Inflammatory macrophage treated with lipopolysaccharide for 1 hour (primary cell): Measurements from ENCODE around the gene RFX3.
A peak's percentile ranks its signal among the peaks of the same experiment; 100 is the strongest.

ENCODE experiments used
- DNase-seq, 2 donors: peaks; one replicate each; pipeline ENCODE4 v3.0.0-alpha.2; 2020 to 2022

Gene RFX3

DNA sequence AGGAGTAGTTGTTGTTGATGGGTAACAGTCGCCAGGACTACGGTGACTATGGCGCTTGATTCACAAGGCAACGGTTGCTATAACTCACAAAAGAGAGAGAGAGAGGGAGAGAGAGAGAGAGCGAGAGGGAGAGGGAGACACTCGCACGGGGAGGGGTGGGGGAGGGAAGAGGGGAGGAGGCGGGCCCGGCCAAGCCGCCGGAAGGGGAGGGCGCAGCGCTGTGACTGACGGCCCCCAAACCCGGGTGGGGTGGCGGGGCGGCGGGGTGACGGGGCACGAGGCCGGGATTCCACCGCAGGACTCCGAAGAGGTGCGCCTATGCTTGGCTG lies at the start of gene RFX3:
Gene RFX3, minus strand, starts transcription at position 166 of the 329 bp plus-strand sequence. CDS start 130,413 bp downstream, outside the sequence.
- peak; percentile 86 to 90 for DNase-seq

DNA sequence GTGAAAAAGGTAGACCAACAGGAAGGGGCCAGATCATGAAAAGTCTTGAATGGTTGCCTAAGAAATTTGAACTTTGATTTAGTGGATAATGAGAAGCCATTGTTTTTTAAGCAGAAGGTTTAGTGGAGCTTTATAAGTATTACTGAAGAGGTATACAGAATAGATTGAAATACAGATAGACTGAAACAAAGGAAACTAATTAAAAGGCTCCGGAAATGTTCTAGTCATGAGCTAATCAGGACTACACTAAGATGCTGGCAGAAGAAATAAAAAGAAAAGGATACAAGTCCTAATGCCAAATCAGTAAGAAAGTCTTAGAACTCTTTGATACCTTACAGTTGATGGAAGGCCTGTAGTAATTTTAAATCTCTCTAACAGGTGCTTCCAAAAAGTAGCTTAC lies 45.7 kb upstream of the RFX3 start:
- DNase-seq = no peak

DNA sequence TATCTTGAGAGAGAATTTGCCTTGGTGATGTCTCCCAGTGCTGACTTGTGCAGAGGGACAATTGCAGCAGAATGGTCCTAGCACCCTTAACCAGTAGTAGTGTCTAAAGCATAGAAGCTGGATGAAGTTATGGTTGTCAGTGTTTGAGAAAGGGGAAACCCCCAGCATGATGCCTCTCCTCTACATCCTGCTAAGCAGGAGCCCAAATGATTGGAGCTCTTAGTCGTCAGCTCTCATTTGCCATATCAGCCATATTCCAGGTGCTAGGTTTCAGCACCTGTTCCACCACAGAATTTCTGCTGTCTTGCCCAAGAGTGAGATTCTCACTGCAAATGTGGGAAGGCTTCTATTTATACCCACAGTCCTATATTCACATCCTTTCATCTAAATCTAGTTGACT lies 43.7 kb upstream of the RFX3 start:
- no peak for DNase-seq

DNA sequence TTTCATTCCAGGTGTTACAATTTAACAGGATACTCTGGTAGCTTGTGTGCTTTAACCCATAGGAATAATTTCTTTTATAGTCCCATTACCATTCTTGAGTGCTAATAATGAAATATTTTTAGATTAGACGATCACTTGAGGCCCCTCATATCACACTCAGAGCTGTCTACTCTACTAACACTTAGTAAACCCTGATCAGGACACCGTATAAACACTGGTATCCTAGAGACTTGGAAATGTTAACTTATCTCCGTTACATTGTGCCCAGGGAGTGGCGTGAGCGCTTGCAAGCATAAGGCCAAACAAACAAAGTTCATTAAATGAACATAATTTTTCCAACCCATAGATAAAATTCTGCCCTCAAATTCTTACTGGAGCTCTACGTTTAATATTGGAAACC lies 42.2 kb upstream of the RFX3 start:
- DNase-seq = no peak

DNA sequence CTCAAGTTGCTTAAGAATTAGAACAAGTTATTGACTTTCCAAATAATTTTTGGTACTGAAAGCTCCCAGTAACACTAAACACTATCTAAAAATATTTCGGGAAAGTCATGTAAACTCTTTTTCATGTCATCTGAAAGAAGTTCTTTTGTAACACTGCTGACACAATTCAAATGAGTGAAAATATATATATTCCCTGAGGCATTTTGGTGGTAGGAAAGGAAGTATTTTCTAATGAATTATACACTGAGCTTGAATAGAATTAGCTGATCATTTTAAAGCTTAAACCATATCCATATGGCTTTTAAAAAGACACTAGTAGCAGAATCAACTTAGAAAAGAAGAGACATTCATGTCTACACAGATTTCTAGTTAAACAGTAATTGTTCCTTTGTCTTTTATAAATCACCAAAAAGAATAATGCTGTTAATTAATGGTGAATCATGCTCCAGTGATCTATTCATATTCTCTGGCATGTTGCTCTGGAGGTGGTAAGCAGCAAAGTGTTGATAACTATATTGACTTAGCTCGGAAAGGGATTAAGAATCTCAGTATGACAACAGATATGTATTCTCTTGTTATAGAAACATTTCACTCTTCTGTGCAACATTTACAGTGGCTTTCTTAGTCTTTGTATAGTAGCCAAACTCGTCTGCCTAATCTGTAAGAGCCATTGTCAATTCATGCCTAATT lies 27.4 kb upstream of the RFX3 start:
- DNase-seq = no peak

DNA sequence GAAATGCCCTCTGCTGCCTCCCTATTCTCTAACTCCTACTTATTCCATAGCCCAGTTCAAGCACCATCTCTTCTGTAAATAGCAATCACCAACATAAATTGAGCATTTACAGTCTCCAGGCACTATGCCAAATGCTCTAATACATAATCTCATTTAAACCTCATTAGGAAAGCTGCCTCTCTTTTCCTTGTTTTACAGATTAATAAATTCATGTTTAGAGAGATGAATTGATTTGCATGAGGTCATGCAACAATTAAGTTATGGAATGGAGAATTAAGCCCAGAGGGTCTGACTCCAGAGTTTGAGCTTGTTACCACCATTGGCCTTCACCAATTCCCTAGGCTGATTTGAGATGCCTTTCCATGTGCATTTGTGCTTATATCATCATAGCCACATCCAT lies 23.4 kb upstream of the RFX3 start:
- DNase-seq = no peak

DNA sequence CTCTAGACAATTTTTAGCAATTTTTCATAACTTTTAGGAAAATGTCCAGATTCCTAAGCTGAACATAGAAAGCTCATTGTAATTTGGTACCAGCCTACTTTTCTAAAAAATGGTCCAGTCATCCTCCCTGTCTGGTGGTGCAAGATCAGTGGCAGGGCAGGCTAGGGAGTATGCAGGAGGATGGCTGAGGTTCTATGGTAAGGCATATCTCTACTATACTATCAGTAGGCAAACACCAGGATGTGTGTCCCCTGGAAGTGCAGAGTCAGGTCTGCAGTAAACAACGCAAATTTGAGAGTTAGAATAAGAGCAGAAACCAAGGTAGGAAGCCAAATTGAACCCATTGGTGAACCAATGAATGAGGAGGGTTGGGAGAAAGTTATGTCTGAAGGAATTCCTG lies 22.8 kb upstream of the RFX3 start:
- DNase-seq = no peak

DNA sequence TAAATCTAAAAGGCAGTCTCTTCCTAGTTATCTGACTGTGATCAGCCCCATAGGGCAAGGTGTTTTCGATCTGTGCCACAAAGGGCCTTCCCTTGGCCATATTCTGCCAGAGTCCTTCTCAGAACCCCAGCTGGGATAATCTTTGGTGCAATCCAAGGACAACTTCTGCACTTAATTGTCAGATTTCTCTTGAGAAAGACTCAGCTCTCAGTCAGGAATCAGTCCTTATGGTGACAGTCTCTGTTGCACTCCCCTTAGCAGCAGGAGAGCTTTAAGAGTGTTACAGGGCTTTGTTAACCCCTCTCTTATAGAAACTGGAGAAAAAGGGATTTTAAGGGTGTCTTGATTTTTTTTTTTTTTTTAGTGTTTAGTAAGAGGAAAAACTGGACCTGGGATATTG lies 15.4 kb upstream of the RFX3 start:
- no peak for DNase-seq

DNA sequence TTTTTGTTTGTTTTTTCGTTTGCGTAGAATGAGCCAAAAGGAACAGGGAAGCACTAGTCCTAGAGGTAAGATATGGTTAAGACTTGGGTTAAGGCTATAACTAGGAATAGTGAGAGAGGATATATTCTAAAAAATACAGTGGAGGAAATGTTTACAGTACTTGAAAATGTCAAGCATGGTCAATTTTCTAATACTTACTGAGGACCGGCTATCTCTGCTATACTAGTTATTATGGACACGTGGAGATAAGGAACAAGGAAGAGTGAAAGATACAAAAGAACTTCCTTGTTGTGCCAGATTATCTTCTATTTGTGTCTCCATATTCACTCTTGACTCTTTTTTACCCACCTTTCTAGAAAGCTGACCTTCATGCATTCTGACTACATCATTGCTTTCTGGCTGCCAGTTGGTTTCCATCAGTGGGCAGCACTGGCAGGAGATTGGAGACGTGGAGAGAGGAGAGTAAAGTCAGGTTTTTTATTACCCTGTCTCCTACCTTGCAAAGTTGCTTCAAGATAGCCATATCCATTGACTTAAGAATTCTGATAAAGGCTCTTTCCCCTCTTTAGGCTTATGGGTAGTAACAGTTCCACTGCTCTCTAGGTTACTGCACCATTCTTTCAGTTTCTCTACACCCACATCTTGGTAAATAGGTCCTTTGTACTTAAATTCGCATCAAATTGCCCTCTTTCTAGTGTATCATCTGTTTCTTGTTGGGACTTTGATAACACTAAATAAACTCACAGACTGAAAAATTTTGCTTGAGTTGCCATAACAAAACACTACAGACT lies 9.0 kb upstream of the RFX3 start:
- no peak for DNase-seq

DNA sequence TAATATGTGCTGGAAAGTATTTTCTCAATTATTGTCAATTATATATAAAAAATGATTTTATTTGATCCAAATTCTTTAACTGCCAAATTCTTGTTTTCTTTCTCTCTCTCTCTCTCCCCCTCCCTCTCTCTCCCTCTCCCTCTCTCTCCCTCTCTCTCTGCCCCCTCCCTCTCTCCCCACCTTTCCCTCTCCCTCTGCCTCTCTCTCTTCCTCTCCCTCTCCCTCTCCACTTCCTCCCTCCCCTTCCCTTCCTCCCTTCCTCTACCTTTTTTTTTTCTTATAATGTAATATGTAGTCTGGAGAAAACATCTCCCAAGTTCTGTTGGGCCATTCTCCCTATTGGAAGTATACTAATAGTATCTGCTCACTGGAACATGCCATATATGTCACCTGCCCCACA lies 6.4 kb upstream of the RFX3 start:
- DNase-seq = no peak

DNA sequence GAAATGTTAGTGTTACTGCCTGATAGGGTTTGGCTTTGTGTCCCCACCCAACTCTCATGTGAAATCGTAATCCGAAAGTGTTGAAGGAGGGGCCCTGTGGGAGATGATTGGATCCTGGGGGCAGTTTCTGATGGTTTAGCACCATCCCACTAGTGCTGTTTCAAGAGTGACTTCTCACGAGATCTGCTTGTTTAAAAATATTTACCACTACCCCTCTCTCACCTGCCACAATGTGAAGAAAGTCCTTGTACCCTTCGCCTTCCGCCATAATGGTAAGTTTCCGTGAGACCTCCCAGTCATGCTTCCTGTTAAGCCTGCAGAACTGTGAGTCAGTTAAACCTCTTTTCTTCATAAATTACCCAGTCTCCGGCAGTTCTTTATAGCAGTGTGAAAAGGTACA lies 2.6 kb upstream of the RFX3 start:
- DNase-seq = peak; percentile 37 to 66

DNA sequence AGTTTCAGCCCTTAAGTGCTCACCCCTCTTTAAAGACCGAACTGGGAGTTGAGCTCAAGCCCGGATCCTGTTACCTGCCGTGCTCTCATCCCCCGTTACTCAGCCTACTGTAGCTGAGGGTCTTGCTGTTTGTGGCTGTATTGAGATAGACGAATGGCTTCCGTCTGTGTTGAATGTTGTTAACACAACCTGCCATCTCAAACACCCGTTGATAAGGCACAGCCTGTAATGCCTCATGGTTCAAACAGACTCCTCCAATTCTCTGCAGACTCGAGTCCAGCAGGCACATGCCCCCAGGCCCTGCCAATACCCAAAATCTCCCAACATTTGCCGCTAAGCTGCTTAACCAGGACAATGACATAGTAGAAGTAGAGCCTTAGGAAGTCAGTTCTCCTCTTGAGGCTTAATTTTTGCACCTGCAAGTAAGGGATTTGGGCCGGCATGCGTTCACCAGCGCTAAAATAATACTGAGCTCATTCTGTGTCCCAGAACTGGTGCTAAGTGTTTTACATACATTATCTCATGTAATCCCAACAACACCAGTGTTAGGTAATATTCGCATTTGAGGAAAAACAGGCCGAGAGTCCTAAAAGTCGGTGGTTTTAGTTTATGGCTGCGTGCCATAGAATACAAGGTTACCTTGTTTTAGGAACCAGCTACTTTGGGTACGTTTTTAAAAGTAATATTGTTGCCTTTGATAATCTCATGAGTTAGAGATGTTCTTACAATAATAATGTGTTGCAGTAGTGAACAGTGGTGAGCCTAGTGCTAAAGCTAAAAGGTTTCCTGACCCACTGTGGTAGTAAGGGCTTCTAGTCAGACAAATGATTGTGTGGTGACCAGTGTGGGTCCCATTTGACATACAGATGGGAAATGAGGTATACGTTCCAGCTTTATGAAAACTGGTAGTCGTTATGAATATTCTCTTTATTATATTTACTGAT lies 1.5 kb upstream of the RFX3 start:
- peak; percentile 42 to 62 for DNase-seq

DNA sequence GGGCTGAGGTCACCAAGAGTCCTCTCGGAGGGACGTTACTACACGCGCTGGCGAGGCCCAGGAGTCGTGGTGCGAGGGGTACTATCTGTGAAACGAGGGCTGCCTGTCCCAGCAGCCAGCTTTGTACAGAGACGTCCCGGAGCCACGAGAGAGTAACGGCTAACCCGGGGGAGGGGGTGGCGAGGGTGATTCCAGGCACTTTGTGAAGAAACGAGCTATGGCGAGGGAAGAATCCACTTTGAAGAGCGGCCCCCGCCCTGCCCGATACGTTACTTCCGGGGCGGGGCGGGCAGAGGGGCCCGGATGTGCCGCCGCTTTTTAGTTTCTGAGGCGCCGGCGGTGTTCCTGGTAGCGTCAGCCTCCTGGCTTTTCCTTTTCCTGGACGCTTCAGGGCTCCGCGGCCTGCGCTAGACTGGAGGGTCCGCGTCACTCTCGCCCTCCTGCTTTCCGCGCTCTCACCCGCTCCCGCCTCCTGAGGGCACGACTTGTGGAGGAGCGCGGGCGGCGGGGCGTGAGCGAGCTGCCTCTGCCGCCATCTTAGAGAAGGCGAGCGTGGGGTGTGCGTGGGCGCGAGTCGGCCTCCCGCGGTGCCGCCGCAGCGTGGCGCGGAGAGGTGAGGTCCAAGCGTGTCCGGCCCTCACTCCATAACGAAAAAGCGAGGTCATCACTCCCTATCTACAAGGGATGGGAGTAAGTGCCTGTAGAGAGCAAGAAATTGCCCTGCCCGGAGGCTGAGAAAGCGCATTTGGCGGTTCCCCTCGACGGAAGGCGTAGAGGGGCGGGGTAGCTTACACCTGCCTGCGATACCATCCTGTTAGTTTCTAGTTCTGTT lies 580 bp upstream of the RFX3 start:
- DNase-seq = peak; percentile 85 to 91

DNA sequence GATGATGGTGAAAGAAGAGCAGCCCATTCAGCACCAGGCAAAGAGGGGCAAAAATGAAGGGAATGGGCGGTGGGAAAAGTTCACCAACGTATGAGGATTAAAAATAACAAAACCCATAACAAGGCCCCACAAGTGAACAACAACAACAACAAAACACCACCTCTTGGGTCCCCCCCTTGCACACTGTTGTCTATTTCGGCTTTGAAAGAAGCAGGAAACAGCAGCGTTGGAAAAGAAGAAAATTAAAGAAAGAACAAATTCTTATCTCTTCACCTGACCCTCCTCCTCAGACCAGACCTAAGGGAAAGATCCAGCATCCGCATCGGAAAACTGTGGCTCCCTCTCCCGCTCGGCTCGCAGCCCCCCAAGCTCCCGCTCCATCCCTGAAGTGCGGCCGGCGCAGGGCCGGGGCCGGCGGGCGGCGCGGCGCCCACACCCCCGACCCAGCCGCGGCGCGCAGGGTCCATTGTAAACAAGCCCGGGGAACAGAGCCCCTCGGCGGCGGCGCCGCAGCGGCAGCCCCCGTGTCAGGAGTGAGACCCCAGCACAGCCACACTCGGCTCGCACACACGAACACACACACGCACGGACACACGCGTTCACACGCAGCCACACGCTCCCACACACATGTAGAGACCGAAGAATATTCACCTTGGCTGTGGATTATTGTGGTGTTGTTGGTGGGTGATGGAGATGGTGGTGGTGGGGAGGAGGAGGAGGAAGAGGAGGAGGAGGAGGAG lies 535 bp downstream of the RFX3 start:
- no peak for DNase-seq

DNA sequence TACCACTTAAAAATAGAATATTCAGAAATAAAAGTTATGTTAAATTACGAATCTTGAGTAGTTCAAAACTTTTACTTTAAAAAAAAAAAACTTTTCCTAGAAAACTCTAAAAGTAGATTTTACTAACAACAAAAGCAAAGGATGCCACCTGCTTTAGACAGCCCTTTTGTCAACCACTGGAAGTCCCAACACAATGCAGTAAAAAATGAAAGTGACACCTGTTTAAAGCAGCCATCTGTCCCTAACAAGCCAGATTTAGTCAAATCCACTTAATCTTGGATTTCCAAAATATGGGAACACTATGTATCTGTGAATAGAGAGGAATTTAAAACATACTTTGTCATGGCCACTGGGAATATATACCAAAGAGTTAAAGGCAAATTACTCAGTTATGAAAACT lies 3.8 kb downstream of the RFX3 start:
- DNase-seq = no peak

DNA sequence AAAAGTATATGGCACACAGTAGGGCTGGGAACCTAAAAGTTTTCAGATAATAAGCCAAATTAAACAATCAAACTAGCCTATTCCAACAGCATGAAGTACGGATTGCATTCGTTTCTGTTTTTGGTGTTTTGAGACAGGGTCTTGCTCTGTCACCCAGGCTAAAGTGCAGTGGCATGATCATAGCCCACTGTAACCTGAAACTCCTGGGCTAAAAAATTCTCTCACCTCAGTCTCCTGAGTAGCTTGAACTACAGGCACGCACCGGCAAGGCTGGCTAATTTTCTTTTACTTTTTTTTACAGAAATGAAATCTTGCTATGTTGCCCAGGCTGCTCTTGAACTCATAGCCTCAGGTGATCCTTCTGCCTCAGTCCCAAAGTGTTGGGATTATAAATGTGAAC lies 5.2 kb downstream of the RFX3 start:
- no peak for DNase-seq

DNA sequence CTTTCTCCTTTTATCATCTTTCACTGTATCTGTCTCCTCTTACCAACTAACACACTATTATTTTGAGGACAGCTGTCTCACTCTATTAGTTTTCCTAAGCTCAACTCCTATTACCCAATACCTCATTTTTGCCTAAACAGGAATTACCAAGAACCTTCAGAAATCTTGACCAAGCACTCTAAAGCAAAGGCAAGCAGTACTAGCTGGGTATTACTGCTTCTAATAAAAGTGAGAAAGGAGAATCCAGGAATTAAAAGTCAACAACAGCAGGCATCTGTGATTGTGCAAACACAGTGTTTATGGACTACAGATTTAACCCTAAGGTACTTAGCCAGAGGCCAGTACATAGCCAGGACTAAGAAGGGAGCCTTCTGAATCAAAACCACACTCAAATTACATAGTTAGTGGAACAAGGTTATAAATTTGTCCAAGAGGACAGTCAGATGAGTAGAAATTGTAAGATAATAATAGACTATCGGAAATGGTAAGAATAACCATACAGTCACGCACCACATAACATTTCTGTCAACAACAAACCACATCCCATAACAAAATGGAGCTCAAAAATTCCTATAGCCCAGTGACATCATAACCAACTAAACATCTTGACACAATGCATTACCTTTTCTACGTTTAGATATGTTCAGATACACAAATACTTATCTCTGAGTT lies 8.3 kb downstream of the RFX3 start:
- DNase-seq = no peak

DNA sequence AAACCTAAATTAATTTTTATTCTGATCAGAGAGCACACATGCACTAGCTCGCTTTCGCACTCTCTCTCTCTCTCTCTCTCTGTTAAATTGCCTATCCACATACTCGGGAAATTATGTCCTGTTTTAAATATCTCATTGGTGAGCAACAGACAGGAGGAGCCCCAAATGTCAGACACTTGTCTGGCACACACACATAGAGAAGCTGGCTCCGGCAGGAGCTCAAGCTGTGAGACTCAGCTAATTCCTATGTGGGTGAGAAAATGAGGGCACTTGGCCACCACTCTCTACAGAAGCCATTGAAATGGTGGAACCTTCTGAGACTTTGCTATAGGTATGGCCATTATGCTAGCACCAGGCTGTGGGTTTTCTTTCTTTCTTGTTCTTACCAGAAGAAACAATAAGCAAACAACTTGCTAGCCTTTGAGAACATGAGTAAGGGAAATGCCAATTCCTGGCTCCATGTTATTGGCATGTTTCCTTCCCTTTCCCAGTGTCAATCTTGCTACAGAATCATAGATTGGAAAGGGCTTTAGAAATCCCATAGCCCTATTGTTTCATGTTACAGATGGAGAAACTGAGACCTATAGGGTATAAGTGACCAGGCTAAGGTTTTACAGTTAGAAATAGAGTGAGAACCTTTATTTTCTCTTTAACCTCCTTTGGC lies 9.0 kb downstream of the RFX3 start:
- no peak for DNase-seq

DNA sequence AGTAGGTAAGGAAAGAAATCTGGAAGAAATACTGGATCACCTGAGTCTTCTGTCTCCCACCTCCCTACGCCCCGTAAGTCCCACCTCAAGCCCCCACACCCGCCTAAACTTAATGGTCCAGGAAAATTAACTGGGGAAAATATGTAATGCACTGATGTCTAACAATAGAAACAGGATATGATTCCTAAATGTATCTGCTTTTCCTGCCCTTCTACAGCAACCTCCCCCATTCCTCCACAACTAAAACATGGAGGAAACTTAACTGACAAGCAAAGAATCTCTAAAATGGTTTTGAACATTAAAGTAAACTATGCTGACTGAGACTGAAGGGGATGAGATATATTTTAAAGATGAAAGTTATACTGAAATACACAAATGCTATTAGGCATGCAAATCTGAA lies 10.4 kb downstream of the RFX3 start:
- no peak for DNase-seq

DNA sequence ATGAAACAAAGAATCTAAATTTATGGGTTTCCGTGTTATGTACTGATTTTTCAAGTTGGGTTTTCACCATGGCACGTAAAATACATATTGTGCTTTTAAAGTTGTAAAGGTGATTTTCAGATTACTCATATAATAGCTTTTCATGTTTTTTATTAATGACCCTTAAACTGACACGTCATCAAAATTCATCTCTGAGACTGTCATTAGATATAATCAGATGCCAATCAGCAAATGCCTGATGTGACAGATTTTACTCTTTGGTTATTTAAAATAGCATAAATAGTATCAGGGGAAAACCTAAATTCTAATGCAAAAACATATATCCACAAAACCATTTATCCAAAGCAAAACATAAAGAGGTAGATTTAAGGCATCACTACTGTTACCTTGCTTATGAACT lies 11.0 kb downstream of the RFX3 start:
- no peak for DNase-seq
